B cell (primary cell): ENCODE data around the gene PLPP7. TPM values are rescaled to one million over a fixed set of nuclear protein-coding genes. Genes with fewer than 3 reads are reported as not detected.
"Not testable (repeated sequence)": the region's sequence is repeated elsewhere in the genome, so short reads cannot be mapped to it uniquely, and the experiment has no call there.

Source experiments
- ATAC-seq: fragments of 200-7000 bp; cut with Tn5 transposase; one replicate; pipeline ENCODE4 v1.10.0; 2021; ENCODE audit warnings: low read depth, mild to moderate bottlenecking, moderate number of reproducible peaks, moderate library complexity
- CTCF ChIA-PET: fragments of 350-600 bp; sonication (Branson Sonifier 250); formaldehyde crosslinking; loops from one replicate; lab custom pipeline; 2021; ENCODE audit warnings: antibody characterized with exemption, inconsistent platforms; lab: Charles Lee
- POLR2A ChIA-PET: fragments of 350-600 bp; sonication (Branson Sonifier 250); formaldehyde crosslinking; loops from one replicate; lab custom pipeline; 2021; ENCODE audit warnings: antibody characterized with exemption; lab: Charles Lee
- DNase-seq: peaks from one replicate; pipeline ENCODE4 v3.0.0; 2013
- H2AFZ ChIP-seq: 2 replicates; pipeline ENCODE4 v1.6.1; 2012; ENCODE audit warnings: mild to moderate bottlenecking, low read depth, low read length; ENCODE audit not compliant: insufficient read depth, poor library complexity, severe bottlenecking
- H3K27ac ChIP-seq, 2 donors: 1 replicate in 1 of 2; 2 replicates in 1 of 2; pipeline ENCODE4 v1.5.1; 2012 to 2013; ENCODE audit warnings: low read length in 2 of 2, mild to moderate bottlenecking in 2 of 2, moderate library complexity in 1 of 2
- H3K27me3 ChIP-seq, 4 experiments: fragments of 200-600 bp in 1 of 4; sonication (generic) in 1 of 4; replicated peaks in 1 of 4; 1 replicate in 2 of 4; 2 replicates in 2 of 4; pipeline versions ENCODE4 v1.6.1 to v1.7.0; 2013 to 2016; ENCODE audit warnings: low read length in 3 of 4, mild to moderate bottlenecking in 2 of 4, mixed read lengths in 1 of 4, moderate library complexity in 1 of 4; ENCODE audit not compliant: insufficient read depth in 4 of 4, control insufficient read depth in 3 of 4; ENCODE audit errors: control extremely low read depth in 1 of 4
- H3K36me3 ChIP-seq, 2 experiments: replicated peaks in 1 of 2; 1 replicate in 1 of 2; 2 replicates in 1 of 2; pipeline versions ENCODE4 v1.6.1 to v1.7.1; 2013; ENCODE audit warnings: low read length in 1 of 2; ENCODE audit not compliant: insufficient read depth in 2 of 2, control insufficient read depth in 1 of 2; ENCODE audit errors: control extremely low read depth in 1 of 2, extremely low read depth in 1 of 2
- H3K4me1 ChIP-seq, 2 donors: fragments of 200-600 bp in 1 of 2; sonication (generic) in 1 of 2; 1 replicate in 1 of 2; 2 replicates in 1 of 2; pipeline versions ENCODE4 v1.5.1 to v1.6.1; 2013 to 2017; ENCODE audit warnings: low read length in 2 of 2; ENCODE audit not compliant: control insufficient read depth in 2 of 2, insufficient read depth in 2 of 2
- H3K4me2 ChIP-seq: replicated peaks from 2 replicates; pipeline ENCODE3; 2012; ENCODE audit warnings: mild to moderate bottlenecking, low read depth, low read length; ENCODE audit not compliant: poor library complexity, severe bottlenecking
- H3K4me3 ChIP-seq, 5 experiments: fragments of 200-600 bp in 1 of 5; sonication (generic) in 1 of 5; 1 replicate in 3 of 5; 2 replicates in 2 of 5; pipeline versions ENCODE4 v1.5.1 to v1.7.0; 2011 to 2016; ENCODE audit warnings: low read length in 4 of 5, mild to moderate bottlenecking in 4 of 5, low read depth in 2 of 5, control low read depth in 1 of 5, moderate library complexity in 1 of 5; ENCODE audit not compliant: insufficient read depth in 1 of 5; ENCODE audit errors: control extremely low read depth in 1 of 5, extremely low read depth in 1 of 5
- H3K79me2 ChIP-seq: fragments of 200-600 bp; sonication (generic); one replicate; pipeline ENCODE4 v1.6.0; 2016; ENCODE audit warnings: low read length; ENCODE audit not compliant: control insufficient read depth, insufficient read depth
- H3K9ac ChIP-seq: fragments of 200-600 bp; sonication (generic); 2 replicates; pipeline ENCODE4 v1.6.1; 2017; ENCODE audit warnings: mild to moderate bottlenecking, low read length, moderate library complexity
- H3K9me3 ChIP-seq, 3 donors: one replicate each; pipeline versions ENCODE4 v1.6.1 to v1.7.1; 2013; ENCODE audit warnings: low read length in 2 of 3; ENCODE audit not compliant: control insufficient read depth in 2 of 3, insufficient read depth in 1 of 3; ENCODE audit errors: control extremely low read depth in 1 of 3
- H4K20me1 ChIP-seq: 2 replicates; pipeline ENCODE4 v1.6.0; 2012; ENCODE audit warnings: mild to moderate bottlenecking, low read length; ENCODE audit not compliant: insufficient read depth, control insufficient read depth, poor library complexity, severe bottlenecking
- H3K27ac Mint-ChIP-seq: one replicate; pipeline ENCODE4 v1.8.0; 2021; ENCODE audit warnings: mixed read lengths
- H3K27me3 Mint-ChIP-seq: one replicate; pipeline ENCODE4 v1.8.0; 2021; ENCODE audit warnings: mixed read lengths
- H3K4me1 Mint-ChIP-seq: one replicate; pipeline ENCODE4 v1.8.0; 2021; ENCODE audit warnings: mixed read lengths
- H3K4me3 Mint-ChIP-seq: one replicate; pipeline ENCODE4 v1.8.0; 2021; ENCODE audit warnings: mixed read lengths
- H3K9me3 Mint-ChIP-seq: one replicate; pipeline ENCODE4 v1.8.0; 2022; ENCODE audit warnings: mixed read lengths; ENCODE audit not compliant: insufficient read depth
- EZH2 ChIP-seq: IDR thresholded peaks from 2 replicates; pipeline ENCODE4 v1.6.1; 2012; ENCODE audit warnings: borderline replicate concordance, low read depth, mild to moderate bottlenecking, moderate library complexity, low read length; ENCODE audit not compliant: insufficient read depth, poor library complexity, severe bottlenecking
- WGBS: methylation state at CpG from one replicate; pipeline ENCODE4 v1.1.5; 2013; ENCODE audit warnings: missing lambda C conversion rate; ENCODE audit not compliant: insufficient coverage; 5-methylcytosine and 5-hydroxymethylcytosine counted together
- intact Hi-C: fragments of 100-400 bp; cut with micrococcal nuclease; formaldehyde crosslinking; loops from one replicate; pipeline ENCODE4 v1.10.0; 2022
- polyA plus RNA-seq: library from polyadenylated mRNA; depleted of rRNA; stranded (reverse); fragments of >200 nt; gene quantifications from 2 replicates; pipeline ENCODE4 v1.2.3, GENCODE V29; 2012
- total RNA-seq, 2 donors: library from RNA; stranded (reverse); fragments of 120-200 nt in 1 of 2; gene quantifications; 1 replicate in 1 of 2; 2 replicates in 1 of 2; pipeline versions ENCODE4 v1.2.3 to v1.2.4, GENCODE V29; 2013 to 2022
- TF ChIP-seq, protein P1 (sequence below): fragments of 200-600 bp; IDR thresholded peaks from one replicate; pipeline ENCODE4 v1.8.0; 2022; ENCODE audit warnings: antibody characterized with exemption, mild to moderate bottlenecking

PLPP7 gene
- total and polyA plus RNA-seq, 2 donors (not counting 1 experiment from before 2014, with no cell fraction given) = 0.57 to 2.0 TPM

DNA sequence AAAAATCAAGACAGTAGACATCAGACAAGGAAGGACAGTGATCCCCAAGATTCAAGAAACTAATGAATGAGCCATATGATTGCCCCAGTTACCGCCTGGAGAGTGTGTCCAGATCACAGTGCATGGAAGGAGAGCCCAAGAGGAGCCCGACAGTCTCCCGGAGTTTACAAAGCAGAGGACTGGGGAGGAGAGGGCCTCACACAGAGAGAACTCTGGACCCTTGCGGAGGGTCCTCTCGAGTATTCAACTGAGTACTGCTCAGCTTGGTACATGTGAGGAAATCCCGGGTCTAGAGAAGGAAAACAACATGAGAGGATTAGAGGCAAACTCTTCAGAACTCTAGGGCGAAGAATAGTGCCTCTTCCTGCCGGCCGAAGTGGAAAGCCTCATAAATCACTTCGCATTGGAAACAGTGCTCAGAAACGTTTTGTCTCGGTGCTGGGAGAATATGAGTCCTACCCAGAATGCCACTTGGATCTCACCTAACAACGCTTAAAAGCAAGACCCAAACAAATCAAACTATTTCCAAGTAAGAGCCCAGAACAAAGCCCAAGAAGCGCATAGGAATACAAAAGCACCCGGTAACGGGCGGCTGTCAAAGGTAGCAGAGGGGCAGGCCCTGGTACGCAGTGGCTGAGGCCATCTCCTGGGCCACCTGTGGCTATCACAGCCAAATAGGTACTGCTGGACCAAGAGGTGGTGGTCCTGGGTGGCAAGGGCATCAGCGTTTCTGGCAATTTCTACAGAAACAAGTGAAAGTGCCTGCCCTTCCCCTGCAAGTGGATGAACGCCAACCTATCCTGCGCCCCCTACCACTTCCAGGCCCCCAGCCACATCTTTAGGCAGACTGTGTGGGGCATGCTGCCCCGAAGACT, 49.2 kb upstream of the PLPP7 start:
- Histone ChIP-seq H3K4me1 (peaks cover 19 to 27% of the 10 kb centered on the region in 2 donors), H2AFZ (no peak overlapping the region), H4K20me1 (no peaks in the 10 kb centered on the region), H3K27me3 (no peaks in the 10 kb centered on the region), H3K36me3 (peaks cover 0 to 1% of the 10 kb centered on the region in 2 experiments), H3K4me3 (no peak overlapping the region), H3K27ac (no peak overlapping the region), H3K9me3 (no peaks in the 10 kb centered on the region), H3K79me2 (no peaks in the 10 kb centered on the region), H3K9ac (no peak overlapping the region), H3K4me2 (no peak overlapping the region)
- WGBS = 71% methylated on average over 22 of the region's 22 CpGs
- no peak for ATAC-seq
- ChIA-PET CTCF (interaction anchor here (2.7 kb wide), 1 partner anchor 12 kb away, joined by 8 read pairs; no protein-coding TSS in a partner anchor), POLR2A (interaction anchor here (0.6 to 3.2 kb wide), 2 partner anchors 16 to 57 kb away, joined by 4 to 10 read pairs; no protein-coding TSS in a partner anchor)
- intact Hi-C loops = no loop called here
- TF ChIP-seq, protein P1, sequence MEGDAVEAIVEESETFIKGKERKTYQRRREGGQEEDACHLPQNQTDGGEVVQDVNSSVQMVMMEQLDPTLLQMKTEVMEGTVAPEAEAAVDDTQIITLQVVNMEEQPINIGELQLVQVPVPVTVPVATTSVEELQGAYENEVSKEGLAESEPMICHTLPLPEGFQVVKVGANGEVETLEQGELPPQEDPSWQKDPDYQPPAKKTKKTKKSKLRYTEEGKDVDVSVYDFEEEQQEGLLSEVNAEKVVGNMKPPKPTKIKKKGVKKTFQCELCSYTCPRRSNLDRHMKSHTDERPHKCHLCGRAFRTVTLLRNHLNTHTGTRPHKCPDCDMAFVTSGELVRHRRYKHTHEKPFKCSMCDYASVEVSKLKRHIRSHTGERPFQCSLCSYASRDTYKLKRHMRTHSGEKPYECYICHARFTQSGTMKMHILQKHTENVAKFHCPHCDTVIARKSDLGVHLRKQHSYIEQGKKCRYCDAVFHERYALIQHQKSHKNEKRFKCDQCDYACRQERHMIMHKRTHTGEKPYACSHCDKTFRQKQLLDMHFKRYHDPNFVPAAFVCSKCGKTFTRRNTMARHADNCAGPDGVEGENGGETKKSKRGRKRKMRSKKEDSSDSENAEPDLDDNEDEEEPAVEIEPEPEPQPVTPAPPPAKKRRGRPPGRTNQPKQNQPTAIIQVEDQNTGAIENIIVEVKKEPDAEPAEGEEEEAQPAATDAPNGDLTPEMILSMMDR = no peak
- no peak for TF ChIP-seq EZH2
- peak; percentile 6 for DNase-seq
- Mint-ChIP-seq H3K27me3 (no peaks in the 10 kb centered on the region), H3K4me3 (no peak overlapping the region), H3K27ac (no peak overlapping the region), H3K9me3 (peaks cover 3% of the 10 kb centered on the region), H3K4me1 (peaks cover 20% of the 10 kb centered on the region)

DNA sequence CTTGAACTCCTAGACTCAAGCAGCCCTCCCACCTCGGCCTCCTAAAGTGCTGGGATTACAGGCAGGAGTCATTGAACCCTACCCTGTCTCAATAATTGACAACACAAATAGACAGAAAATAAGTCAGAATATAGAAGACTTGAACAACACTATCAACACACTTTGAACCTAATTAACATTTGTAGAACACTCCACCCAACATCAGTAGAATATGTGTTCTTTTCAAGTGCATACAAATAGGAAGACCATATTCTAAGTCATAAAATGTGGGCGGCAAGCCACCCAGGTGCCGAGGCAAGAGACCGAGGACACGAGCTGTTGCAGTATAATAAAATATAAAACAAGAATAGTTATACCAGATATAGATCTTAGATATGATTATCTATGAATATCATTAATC, 45.2 kb upstream of the PLPP7 start:
- H3K4me1 ChIP-seq, H3K36me3 ChIP-seq, CTCF ChIA-PET, POLR2A ChIA-PET, H3K27me3 Mint-ChIP-seq, H3K27ac ChIP-seq, DNase-seq, H3K4me3 ChIP-seq, H3K9me3 Mint-ChIP-seq, H2AFZ ChIP-seq, ATAC-seq, H3K4me1 Mint-ChIP-seq, H3K4me3 Mint-ChIP-seq, H3K79me2 ChIP-seq, H3K27ac Mint-ChIP-seq, H3K27me3 ChIP-seq, H3K9me3 ChIP-seq, H3K9ac ChIP-seq, H3K4me2 ChIP-seq, intact Hi-C loops, H4K20me1 ChIP-seq: not testable (repeated sequence)
- no CpG with 5 or more reads among the region's 5 CpGs for WGBS
